Endothelial cell of umbilical vein (primary cell): ENCODE data around the gene NRXN3. TPM values are rescaled to one million over a fixed set of nuclear protein-coding genes. Genes with fewer than 3 reads are reported as not detected.

Experiments used
- BruUV-seq: library from RNA; stranded (reverse); fragments of 400-500 nt; replicated peaks from 2 replicates; lab custom pipeline; 2021; lab: Mats Ljungman, UMichigan
- CTCF ChIA-PET: fragments of 300-600, 350-600 bp; sonication (Branson Sonifier 250); formaldehyde crosslinking; loops from one replicate; lab custom pipeline; 2021; ENCODE audit warnings: antibody characterized with exemption, inconsistent platforms; lab: Charles Lee
- POLR2A ChIA-PET: fragments of 300-600, 350-600 bp; sonication (Branson Sonifier 250); formaldehyde crosslinking; loops from one replicate; lab custom pipeline; 2021; ENCODE audit warnings: antibody characterized with exemption, inconsistent platforms; lab: Charles Lee
- DNase-seq: peaks from one replicate; pipeline ENCODE4 v3.0.0-alpha.2; 2011; ENCODE audit warnings: low read depth, low spot score
- FAIRE-seq: peaks from 2 replicates; lab custom pipeline; 2011; peaks lifted over from hg19 to GRCh38; lab: Jason Lieb, UNC
- H2AFZ ChIP-seq: 2 replicates; pipeline ENCODE4 v1.6.0; 2012; ENCODE audit warnings: low read depth, low read length, control low read depth, inconsistent platforms
- H3K27ac ChIP-seq: 2 replicates; pipeline ENCODE4 v1.5.1; 2011; ENCODE audit warnings: low read depth, mild to moderate bottlenecking, control low read depth, low read length, moderate library complexity; ENCODE audit not compliant: insufficient read depth
- H3K27me3 ChIP-seq, 2 experiments: 2 replicates each; pipeline versions ENCODE4 v1.6.0 to v1.6.1; 2011; ENCODE audit warnings: low read length in 2 of 2, mixed read lengths in 1 of 2; ENCODE audit not compliant: control insufficient read depth in 2 of 2, insufficient read depth in 2 of 2
- H3K36me3 ChIP-seq, 2 experiments: 2 replicates in 1 of 2; 3 replicates in 1 of 2; pipeline ENCODE4 v1.5.1; 2011; ENCODE audit warnings: low read length in 2 of 2, mild to moderate bottlenecking in 1 of 2, moderate library complexity in 1 of 2; ENCODE audit not compliant: control insufficient read depth in 2 of 2, insufficient read depth in 2 of 2; ENCODE audit errors: extremely low read depth in 1 of 2
- H3K4me1 ChIP-seq: 3 replicates; pipeline ENCODE4 v1.5.1; 2011; ENCODE audit warnings: mild to moderate bottlenecking, low read length; ENCODE audit not compliant: control insufficient read depth, insufficient read depth; ENCODE audit errors: extremely low read depth
- H3K4me2 ChIP-seq: 2 replicates; pipeline ENCODE4 v1.6.1; 2011; ENCODE audit warnings: low read length, control low read depth, mixed read lengths; ENCODE audit not compliant: insufficient read depth
- H3K4me3 ChIP-seq, 3 experiments: fragments of 200-600 bp in 1 of 3; sonication (generic), shearing (Covaris generic) in 1 of 3; replicated peaks in 1 of 3; 2 replicates each; pipeline ENCODE4 v1.5.1; 2011 to 2016; ENCODE audit warnings: control low read depth in 3 of 3, low read length in 3 of 3, mild to moderate bottlenecking in 2 of 3, inconsistent platforms in 1 of 3, low read depth in 1 of 3, moderate library complexity in 1 of 3; ENCODE audit not compliant: insufficient read depth in 1 of 3
- H3K79me2 ChIP-seq: 2 replicates; pipeline ENCODE4 v1.6.0; 2012; ENCODE audit warnings: low read length, inconsistent platforms; ENCODE audit not compliant: control insufficient read depth, insufficient read depth
- H3K9ac ChIP-seq: replicated peaks from 2 replicates; pipeline ENCODE3; 2011; ENCODE audit warnings: low read length, control low read depth; ENCODE audit not compliant: insufficient read depth; ENCODE audit errors: extremely low read depth
- H3K9me1 ChIP-seq: replicated peaks from 3 replicates; pipeline ENCODE4 v1.6.0; 2011; ENCODE audit warnings: mild to moderate bottlenecking, low read length; ENCODE audit not compliant: control insufficient read depth, insufficient read depth; ENCODE audit errors: extremely low read depth
- H3K9me3 ChIP-seq: replicated peaks from 2 replicates; pipeline ENCODE4 v1.5.1; 2012; ENCODE audit warnings: low read length, inconsistent platforms; ENCODE audit not compliant: control insufficient read depth, insufficient read depth
- H4K20me1 ChIP-seq: replicated peaks from 2 replicates; pipeline ENCODE3; 2011; ENCODE audit warnings: mild to moderate bottlenecking, low read length; ENCODE audit not compliant: control insufficient read depth, insufficient read depth; ENCODE audit errors: extremely low read depth
- CTCF ChIP-seq, 2 donors: IDR thresholded peaks; 1 replicate in 1 of 2; 2 replicates in 1 of 2; pipeline ENCODE4 v1.5.1; 2011; ENCODE audit warnings: low read length in 2 of 2, mild to moderate bottlenecking in 2 of 2, moderate library complexity in 2 of 2, control low read depth in 1 of 2, inconsistent platforms in 1 of 2, low read depth in 1 of 2; ENCODE audit not compliant: insufficient read depth in 1 of 2; ENCODE audit errors: extremely low read depth in 1 of 2
- EZH2 ChIP-seq: IDR thresholded peaks from 2 replicates; pipeline ENCODE4 v1.6.1; 2012; ENCODE audit warnings: borderline replicate concordance, low read depth, mild to moderate bottlenecking, moderate library complexity, low read length, inconsistent platforms; ENCODE audit not compliant: severe bottlenecking
- FOS ChIP-seq: IDR thresholded peaks from 2 replicates; pipeline ENCODE4 v1.6.1; 2011; ENCODE audit warnings: mild to moderate bottlenecking, low read length, moderate library complexity, borderline replicate concordance; ENCODE audit not compliant: insufficient read depth
- GATA2 ChIP-seq: IDR thresholded peaks from 2 replicates; pipeline ENCODE4 v1.7.0; 2011; ENCODE audit warnings: low read depth, mild to moderate bottlenecking, moderate library complexity, mixed read lengths, low read length; ENCODE audit not compliant: insufficient read length, insufficient read depth
- JUN ChIP-seq: IDR thresholded peaks from 2 replicates; pipeline ENCODE4 v1.6.1; 2011; ENCODE audit warnings: borderline replicate concordance, low read depth; ENCODE audit not compliant: insufficient read length, insufficient read depth
- MYC ChIP-seq: IDR thresholded peaks from one replicate; pipeline ENCODE4 v1.6.1; 2011; ENCODE audit warnings: mild to moderate bottlenecking, low read depth, low read length
- POLR2A ChIP-seq: IDR thresholded peaks from 2 replicates; pipeline ENCODE4 v1.6.1; 2012; ENCODE audit warnings: low read depth, mild to moderate bottlenecking, control low read depth, low read length
- POLR2AphosphoS5 ChIP-seq: IDR thresholded peaks from 2 replicates; pipeline ENCODE4 v1.6.1; 2012; ENCODE audit warnings: low read depth, mild to moderate bottlenecking, control low read depth, low read length, moderate library complexity; ENCODE audit not compliant: insufficient read depth
- dilution Hi-C: fragments of 300-500 bp; cut with MboI; formaldehyde crosslinking; loops from one replicate; pipeline ENCODE4 v1.15.0; 2019; ENCODE audit warnings: low sequenced_read_pairs; ENCODE audit not compliant: extremely low pct_ligation_motif_present
- intact Hi-C: fragments of 100-400 bp; cut with micrococcal nuclease; formaldehyde crosslinking; loops from one replicate; pipeline ENCODE4 v1.10.0; 2022
- polyA plus RNA-seq, 4 experiments: library from polyadenylated mRNA; depleted of rRNA in 3 of 4; stranded (reverse) in 3 of 4; unstranded in 1 of 4; fragments of >200 nt; gene quantifications; 2 replicates each; pipeline versions ENCODE4 v1.2.1 to v1.2.3, GENCODE V29; 2011 to 2012; ENCODE audit warnings: missing spikeins in 1 of 4
- total RNA-seq: library from RNA; stranded (reverse); gene quantifications from 2 replicates; pipeline ENCODE4 v1.2.3, GENCODE V29; 2021
- TF ChIP-seq, protein P1 (sequence below): IDR thresholded peaks from 2 replicates; pipeline ENCODE4 v1.6.1; 2011; ENCODE audit not compliant: insufficient read depth, insufficient read length

Gene NRXN3
- total and polyA plus RNA-seq, 2 donors (not counting 3 experiments of a cell fraction or from before 2014, with no cell fraction given) = 0.72 to 4.2 TPM

- intact Hi-C loops = no loop called here
- H2AFZ ChIP-seq = no peak overlapping the region
- no peak for DNase-seq
- H3K36me3 ChIP-seq = no peaks in the 10 kb centered on the region
- TF ChIP-seq GATA2 (no peak), JUN (no peak), MYC (no peak), EZH2 (no peak), POLR2AphosphoS5 (no peak), FOS (no peak), POLR2A (no peak), CTCF (IDR thresholded peaks at IDR 0.05; ENCODE audit: extremely low read depth in 1 of 2, insufficient read depth in 1 of 2, low read depth in 1 of 2, low read length in 2 of 2) (no peak)
- TF ChIP-seq, protein P1, sequence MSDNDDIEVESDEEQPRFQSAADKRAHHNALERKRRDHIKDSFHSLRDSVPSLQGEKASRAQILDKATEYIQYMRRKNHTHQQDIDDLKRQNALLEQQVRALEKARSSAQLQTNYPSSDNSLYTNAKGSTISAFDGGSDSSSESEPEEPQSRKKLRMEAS = no peak
- no TSS peak for BruUV-seq
- H3K9me3 ChIP-seq = peaks cover 2% of the 10 kb centered on the region
- CTCF ChIA-PET = no interaction called here
- H3K4me2 ChIP-seq = no peak overlapping the region
- FAIRE-seq = no peak
- H3K9me1 ChIP-seq = no peaks in the 10 kb centered on the region
- H3K4me1 ChIP-seq = no peaks in the 10 kb centered on the region
- H3K27me3 ChIP-seq = no peaks in the 10 kb centered on the region
- no peak overlapping the region for H3K27ac ChIP-seq
- no peaks in the 10 kb centered on the region for H4K20me1 ChIP-seq
- dilution Hi-C loops = no loop called here
- H3K79me2 ChIP-seq = no peaks in the 10 kb centered on the region
- H3K4me3 ChIP-seq = no peak overlapping the region
- no peak overlapping the region for H3K9ac ChIP-seq
- POLR2A ChIA-PET = no interaction called here
These were observed 1708.6 kb downstream of the NRXN3 start for GRCh38 chr14:79878785-79879184.
